ENCODE data around the gene GALNT14.

Gene GALNT14

DNA sequence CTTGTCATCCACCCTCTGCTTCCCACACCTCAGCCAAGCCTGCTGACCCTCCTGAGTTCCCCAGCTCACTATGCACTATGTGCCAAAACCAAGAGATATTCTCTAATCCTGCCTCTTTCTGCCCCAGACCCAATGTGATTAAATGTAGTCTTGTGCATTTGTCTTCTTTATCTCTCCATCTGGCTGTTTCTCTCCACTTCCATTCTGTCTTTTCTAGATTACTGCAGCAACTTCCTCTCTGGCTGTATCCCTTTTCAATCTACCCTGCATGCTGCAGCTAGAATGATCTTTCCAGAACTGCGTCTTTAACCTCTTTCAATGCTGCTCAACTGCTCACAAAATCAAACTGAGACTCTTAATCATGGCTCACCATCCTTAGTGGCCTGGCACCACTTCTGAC is 164.1 kb downstream of the GALNT14 start:
- no peak for DNase-seq (ENCODE audit: low read depth)

DNA sequence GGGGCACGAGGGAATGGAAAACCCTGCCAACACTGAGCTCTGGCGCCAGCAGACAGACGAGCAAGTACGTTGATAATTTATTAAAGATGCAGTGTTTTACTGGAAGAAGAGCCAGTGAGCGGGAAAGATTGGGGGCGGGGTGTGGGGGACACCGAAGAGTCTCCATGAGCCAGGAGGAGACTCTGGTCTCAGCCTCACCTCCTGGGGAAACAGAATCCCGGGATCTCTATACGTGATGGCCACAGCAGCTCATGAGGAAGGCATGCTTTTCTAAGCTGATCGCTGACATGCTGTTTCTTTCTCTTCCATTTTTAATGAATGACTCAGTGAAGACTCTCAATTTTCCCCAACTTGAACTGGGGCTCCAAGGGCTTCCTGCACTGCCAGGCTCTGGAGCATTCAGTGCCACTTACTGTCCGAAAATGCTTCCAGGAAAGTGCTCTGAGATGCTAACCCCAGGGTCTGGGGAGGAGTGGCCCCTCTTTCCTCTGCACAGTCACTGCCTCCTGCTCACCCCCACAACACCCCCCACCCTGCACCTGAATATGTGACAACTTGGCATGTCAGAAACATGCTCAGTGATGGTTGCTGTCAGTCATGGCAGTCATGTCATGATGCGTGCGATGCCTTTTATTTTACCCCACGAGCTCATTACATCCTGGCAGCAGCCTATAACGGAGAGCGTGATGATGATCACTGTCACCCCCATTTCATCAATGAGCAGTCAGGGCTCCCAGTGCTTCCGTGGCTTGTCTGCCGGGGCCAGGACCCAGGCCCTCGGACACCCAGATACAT is 166.8 kb downstream of the GALNT14 start:
- no peak for DNase-seq (ENCODE audit: low read depth)

- DNase-seq (ENCODE audit: low read depth), result no peak
Measured at GRCh38 chr2:30968660-30969397, 169.4 kb downstream of the GALNT14 start.

GRCh38 chr2:30966786-30967185 is 171.5 kb downstream of the GALNT14 start:
- DNase-seq (ENCODE audit: low read depth), result no peak

GRCh38 chr2:30965022-30965531 is 173.2 kb downstream of the GALNT14 start:
- DNase-seq (ENCODE audit: low read depth), result no peak

GRCh38 chr2:30964334-30965005 is 173.8 kb downstream of the GALNT14 start:
- DNase-seq (ENCODE audit: low read depth), result no peak

DNA sequence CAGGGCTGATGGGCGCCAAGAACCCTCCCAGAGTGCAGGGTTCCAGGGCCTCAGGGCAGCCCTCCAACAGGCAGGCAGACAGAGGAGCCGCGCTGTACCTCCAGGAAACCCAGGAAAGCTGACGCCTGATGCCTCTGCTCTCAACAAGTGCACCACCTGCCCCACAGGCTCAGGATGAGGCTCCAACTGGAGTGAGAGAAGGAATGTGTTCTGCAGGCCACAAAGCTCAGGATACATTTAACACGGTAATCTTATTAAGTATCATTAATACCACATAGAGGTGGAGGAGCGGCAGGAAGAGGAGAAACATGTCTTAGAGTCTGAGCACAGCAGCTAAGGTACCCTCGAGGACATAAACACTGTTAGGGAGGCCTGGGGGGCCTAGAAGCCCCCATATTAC is 175.1 kb downstream of the GALNT14 start:
- DNase-seq (ENCODE audit: low read depth), result no peak

GRCh38 chr2:30960213-30960612 is 178.0 kb downstream of the GALNT14 start:
- DNase-seq (ENCODE audit: low read depth), result no peak

GRCh38 chr2:30959653-30960052 is 178.6 kb downstream of the GALNT14 start:
- DNase-seq (ENCODE audit: low read depth), result no peak

- no peak for DNase-seq (ENCODE audit: low read depth)
Measured at GRCh38 chr2:30958918-30959265, 179.3 kb downstream of the GALNT14 start.

DNA sequence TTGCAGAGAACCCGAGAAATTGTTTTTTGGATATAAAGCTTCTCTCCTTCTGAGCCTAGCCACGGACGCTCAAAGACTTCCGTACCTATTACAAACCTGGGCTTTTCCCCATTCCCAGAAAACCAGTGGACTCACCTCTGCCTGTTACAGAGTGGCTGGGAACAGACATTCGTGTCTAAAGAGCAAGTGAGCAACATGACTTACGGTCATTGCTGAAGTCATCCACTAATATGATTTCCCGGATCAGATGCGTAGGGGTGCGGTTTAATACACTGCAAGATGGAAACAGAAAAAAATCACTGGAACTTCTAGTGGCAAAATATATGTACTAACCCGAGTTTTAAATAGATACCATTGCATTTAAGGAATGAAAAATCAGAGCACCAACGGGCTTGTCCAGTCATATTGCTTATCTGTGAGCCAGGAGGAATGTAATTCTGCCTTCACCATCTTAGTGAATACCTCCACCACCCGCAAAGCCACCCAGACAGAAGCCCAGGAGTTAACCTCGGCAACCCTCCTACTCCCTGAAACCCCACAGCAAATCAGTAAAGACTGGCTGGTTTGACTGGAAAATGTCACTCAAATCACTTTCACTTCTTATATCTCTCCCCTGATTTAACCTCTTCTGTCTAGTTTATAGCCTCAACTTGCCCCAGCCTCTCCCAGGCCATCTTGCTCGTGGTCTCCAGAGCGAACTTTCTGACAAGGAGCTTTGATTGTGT is 179.9 kb downstream of the GALNT14 start:
- no peak for DNase-seq (ENCODE audit: low read depth)

- DNase-seq (ENCODE audit: low read depth), result no peak
Measured at GRCh38 chr2:30957591-30957990, 180.6 kb downstream of the GALNT14 start.

DNA sequence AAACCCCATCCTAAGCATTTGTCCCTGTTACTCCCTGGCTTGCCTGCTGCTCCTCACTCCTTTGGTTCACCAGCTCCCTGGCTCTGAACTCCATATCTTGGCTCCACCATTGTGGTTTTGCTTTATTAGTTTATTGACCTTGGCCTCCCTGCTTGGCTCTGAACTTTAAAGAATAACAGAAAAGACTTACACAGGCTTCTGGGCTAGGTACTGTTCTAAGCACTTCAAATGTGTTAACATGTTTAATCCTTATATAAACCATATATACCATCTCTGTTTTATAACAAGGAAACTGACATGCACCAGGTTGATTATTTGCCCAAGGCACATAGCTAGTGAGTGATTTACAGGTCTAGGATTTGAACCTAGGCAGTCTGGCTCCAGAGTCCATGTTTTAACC is 181.2 kb downstream of the GALNT14 start:
- DNase-seq (ENCODE audit: low read depth), result no peak

DNA sequence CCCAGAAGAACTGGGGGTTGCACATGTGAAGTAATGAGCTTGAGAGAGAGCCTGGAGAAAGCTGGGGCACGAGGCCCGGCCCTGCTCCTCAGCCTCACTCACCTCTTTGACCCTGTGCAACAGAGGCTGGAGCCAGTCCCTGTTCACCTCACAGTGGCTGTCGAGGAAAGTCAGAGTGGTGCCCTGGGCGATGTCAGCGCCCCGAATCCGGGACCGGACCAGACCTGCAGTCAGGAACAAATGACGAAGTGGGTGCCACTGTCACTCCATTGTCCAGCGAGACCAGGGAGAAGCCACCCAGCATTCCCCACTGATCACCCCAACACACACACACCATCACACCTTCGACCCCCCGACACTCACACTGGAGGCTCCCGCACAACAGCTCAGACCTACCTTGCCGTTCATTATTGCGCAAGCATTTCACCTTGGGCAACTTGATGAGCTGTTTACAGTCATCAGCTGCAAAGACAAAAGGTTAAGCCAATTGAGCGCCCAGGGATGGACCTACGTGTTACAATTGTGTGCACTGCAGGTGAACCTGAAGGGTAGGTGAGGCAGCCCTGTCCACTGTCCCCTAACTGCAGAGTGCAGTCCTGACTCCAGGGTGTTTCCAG is 182.6 kb downstream of the GALNT14 start:
- DNase-seq (ENCODE audit: low read depth), result no peak

GRCh38 chr2:30950339-30950738 is 187.9 kb downstream of the GALNT14 start:
- DNase-seq (ENCODE audit: low read depth), result no peak

- no peak for DNase-seq (ENCODE audit: low read depth)
Measured at GRCh38 chr2:30949435-30949834, 188.8 kb downstream of the GALNT14 start.

DNA sequence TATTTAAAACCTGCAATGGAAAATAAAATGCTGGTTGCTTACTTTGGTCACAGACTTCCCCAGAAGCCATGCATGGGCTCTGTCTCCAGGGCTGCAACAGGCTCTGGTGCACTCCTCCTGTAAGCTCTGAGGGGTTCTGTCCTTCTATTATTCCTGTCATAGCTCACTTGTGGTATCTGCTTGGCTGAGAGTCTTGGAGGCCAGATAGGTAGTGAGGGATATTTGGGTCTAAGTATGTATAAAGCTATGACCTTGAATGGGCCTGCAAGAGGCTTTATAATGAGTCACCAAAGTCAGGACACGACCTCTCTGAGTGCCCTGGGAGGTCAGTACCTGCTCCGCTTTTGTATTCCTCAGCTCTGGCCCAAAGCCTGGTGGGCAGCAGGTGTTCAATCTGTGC is 189.4 kb downstream of the GALNT14 start:
- no peak for DNase-seq (ENCODE audit: low read depth)

DNA sequence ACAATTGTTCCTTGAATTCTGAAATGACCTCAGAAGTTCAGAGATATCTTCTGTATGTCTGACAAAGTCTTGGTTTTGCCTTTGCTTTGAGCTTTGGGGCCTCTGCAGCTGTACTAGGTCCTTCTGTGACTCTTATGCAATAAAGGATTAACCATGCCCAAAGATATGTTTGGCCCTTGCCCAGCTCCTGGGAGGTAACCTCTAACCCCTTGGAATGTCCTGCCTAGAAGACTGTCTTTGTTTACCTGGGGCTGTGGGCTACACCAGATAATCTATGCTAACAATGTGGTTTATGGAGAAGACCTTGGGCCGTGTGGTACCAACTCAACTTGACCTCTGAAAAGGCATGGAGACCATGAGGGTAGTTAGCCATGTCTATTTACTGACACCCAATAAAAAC is 190.1 kb downstream of the GALNT14 start:
- no peak for DNase-seq (ENCODE audit: low read depth)

GRCh38 chr2:30947686-30948085 is 190.6 kb downstream of the GALNT14 start:
- DNase-seq (ENCODE audit: low read depth), result no peak

DNA sequence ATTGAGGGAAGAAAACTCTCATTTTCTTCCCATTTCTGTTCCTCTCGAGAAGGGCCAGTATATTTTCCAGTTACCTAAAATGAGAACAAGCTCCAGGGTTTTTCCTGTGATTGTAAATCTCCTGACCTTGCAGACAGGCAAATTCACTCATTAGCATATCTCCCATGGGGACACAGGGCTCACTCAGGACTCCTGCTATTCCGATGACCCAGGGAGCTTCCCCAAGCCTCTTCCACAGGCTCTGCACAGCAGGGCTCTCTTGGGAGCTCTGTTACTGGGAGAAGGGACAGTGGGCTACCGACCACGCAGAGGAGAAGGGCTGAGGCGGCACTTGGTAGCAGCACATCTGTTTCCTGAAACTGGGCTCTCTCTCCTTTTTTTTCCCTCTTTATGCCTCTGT is 195.8 kb downstream of the GALNT14 start:
- no peak for DNase-seq (ENCODE audit: low read depth)

DNA sequence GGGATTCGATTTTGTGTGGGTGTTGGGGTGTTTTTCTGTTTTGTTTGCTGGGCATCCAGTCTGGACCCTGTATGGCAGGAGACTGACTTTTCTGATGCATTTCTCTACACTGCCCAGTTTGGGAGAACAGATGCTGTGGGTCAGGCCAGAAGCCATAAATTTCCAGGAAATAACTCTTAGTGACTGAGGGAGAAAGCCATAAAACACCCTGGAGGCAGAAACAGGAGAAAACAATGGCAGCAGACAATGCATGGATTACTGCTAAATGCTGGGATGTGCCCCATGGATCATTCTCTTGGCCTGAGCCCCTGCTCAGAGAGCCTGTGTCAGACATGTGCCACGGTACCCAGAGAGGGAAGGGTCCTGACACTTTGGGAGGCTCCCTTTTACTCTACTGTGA is 197.4 kb downstream of the GALNT14 start:
- no peak for DNase-seq (ENCODE audit: low read depth)

GRCh38 chr2:30939364-30939763 is 198.9 kb downstream of the GALNT14 start:
- no peak for DNase-seq (ENCODE audit: low read depth)
